GM23338 (cell line): ENCODE data around the gene CRTC1.

Source experiments
- CREB1 ChIP-seq: fragments of 250-450 bp; sonication (Bioruptor Pico); IDR thresholded peaks from 2 replicates; pipeline ENCODE4 v1.5.0; 2020; ENCODE audit warnings: low read depth, mild to moderate bottlenecking, moderate library complexity
- CTCF ChIP-seq, 2 experiments: fragments of 200-600 bp in 1 of 2; sonication (generic) in 1 of 2; conservative IDR thresholded peaks; 2 replicates each; pipeline versions ENCODE4 v1.5.1 to v1.6.1; 2016 to 2017; ENCODE audit warnings: antibody characterized with exemption in 2 of 2, low read depth in 2 of 2, mild to moderate bottlenecking in 2 of 2, moderate library complexity in 1 of 2
- ETS1 ChIP-seq: IDR thresholded peaks from 2 replicates; pipeline ENCODE4 v1.6.1; 2016; ENCODE audit warnings: antibody characterized with exemption
- EZH2 ChIP-seq: fragments of 200-600 bp; sonication (generic); IDR thresholded peaks from one replicate; pipeline ENCODE4 v1.8.0; 2017; ENCODE audit warnings: antibody characterized with exemption, mild to moderate bottlenecking, low read depth; ENCODE audit not compliant: unreplicated experiment
- EZH2phosphoT487 ChIP-seq: fragments of 200-600 bp; sonication (generic); IDR thresholded peaks from one replicate; pipeline ENCODE4 v1.8.1; 2018; ENCODE audit warnings: antibody characterized with exemption; ENCODE audit not compliant: unreplicated experiment
- JUNB ChIP-seq: IDR thresholded peaks from one replicate; pipeline ENCODE4 v1.6.1; 2016; ENCODE audit warnings: antibody characterized with exemption; ENCODE audit not compliant: unreplicated experiment
- NANOG ChIP-seq: IDR thresholded peaks from 2 replicates; pipeline ENCODE4 v1.6.1; 2016; ENCODE audit warnings: antibody characterized with exemption, borderline replicate concordance
- POLR2AphosphoS5 ChIP-seq: IDR thresholded peaks from 2 replicates; pipeline ENCODE4 v1.6.1; 2016; ENCODE audit warnings: antibody characterized with exemption, low read depth
- STAT1 ChIP-seq: IDR thresholded peaks from one replicate; pipeline ENCODE4 v1.6.1; 2016; ENCODE audit warnings: antibody characterized with exemption; ENCODE audit not compliant: unreplicated experiment
- ZNF114 ChIP-seq: fragments of 250-450 bp; sonication (Bioruptor Pico); IDR thresholded peaks from 2 replicates; pipeline ENCODE4 v1.5.0; 2020; ENCODE audit warnings: mild to moderate bottlenecking, moderate library complexity
- ZNF331 ChIP-seq: fragments of 250-450 bp; sonication (Bioruptor Pico); IDR thresholded peaks from 2 replicates; pipeline ENCODE4 v1.5.0; 2020; ENCODE audit warnings: low read depth, mild to moderate bottlenecking, moderate library complexity
- ZNF462 ChIP-seq: fragments of 250-450 bp; sonication (Bioruptor Pico); IDR thresholded peaks from 2 replicates; pipeline ENCODE4 v1.5.0; 2020; ENCODE audit warnings: mild to moderate bottlenecking, moderate library complexity
- TF ChIP-seq, protein P1 (sequence below): IDR thresholded peaks from one replicate; pipeline ENCODE4 v1.6.1; 2018; ENCODE audit warnings: antibody characterized with exemption; ENCODE audit not compliant: unreplicated experiment

DNA sequence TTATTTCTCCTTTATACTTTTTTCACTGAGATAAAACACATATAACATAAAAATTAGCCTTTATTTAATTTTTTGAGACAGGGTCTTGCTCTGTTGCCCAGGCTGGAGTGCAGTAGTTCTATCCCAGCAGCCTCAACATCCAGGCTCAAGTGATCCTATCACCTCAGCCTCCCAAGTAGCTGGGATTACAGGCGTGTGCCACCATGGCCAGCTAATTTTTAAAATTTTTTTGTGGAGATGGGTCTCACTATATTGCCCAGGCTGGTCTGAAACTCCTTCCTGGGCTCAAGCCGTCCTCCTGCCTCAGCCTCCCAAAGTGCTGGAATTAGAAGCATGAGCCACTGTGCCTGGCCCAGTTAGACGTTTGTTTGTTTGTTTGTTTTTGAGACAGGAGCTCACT lies 28.4 kb downstream of the CRTC1 start:
- TF ChIP-seq CTCF (conservative IDR thresholded peaks at IDR 0.05; ENCODE audit: low read depth in 2 of 2) (no peak), ZNF331 (CRISPR knock-in tag) (no peak), EZH2 (no peak), EZH2phosphoT487 (no peak), ETS1 (no peak), CREB1 (no peak), POLR2AphosphoS5 (no peak), STAT1 (no peak), ZNF114 (CRISPR knock-in tag) (no peak), JUNB (no peak), NANOG (no peak), ZNF462 (CRISPR knock-in tag) (no peak)
- TF ChIP-seq, protein P1, sequence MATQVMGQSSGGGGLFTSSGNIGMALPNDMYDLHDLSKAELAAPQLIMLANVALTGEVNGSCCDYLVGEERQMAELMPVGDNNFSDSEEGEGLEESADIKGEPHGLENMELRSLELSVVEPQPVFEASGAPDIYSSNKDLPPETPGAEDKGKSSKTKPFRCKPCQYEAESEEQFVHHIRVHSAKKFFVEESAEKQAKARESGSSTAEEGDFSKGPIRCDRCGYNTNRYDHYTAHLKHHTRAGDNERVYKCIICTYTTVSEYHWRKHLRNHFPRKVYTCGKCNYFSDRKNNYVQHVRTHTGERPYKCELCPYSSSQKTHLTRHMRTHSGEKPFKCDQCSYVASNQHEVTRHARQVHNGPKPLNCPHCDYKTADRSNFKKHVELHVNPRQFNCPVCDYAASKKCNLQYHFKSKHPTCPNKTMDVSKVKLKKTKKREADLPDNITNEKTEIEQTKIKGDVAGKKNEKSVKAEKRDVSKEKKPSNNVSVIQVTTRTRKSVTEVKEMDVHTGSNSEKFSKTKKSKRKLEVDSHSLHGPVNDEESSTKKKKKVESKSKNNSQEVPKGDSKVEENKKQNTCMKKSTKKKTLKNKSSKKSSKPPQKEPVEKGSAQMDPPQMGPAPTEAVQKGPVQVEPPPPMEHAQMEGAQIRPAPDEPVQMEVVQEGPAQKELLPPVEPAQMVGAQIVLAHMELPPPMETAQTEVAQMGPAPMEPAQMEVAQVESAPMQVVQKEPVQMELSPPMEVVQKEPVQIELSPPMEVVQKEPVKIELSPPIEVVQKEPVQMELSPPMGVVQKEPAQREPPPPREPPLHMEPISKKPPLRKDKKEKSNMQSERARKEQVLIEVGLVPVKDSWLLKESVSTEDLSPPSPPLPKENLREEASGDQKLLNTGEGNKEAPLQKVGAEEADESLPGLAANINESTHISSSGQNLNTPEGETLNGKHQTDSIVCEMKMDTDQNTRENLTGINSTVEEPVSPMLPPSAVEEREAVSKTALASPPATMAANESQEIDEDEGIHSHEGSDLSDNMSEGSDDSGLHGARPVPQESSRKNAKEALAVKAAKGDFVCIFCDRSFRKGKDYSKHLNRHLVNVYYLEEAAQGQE, result no peak
